ENCODE data around the gene NFKBIL1.

Gene NFKBIL1

GRCh38 chr6:31559958-31560696 is 12.7 kb downstream of the NFKBIL1 start:
- no peak for DNase-seq (ENCODE audit: low read depth in 2 of 2)

- no peak for DNase-seq (ENCODE audit: low read depth in 2 of 2)
Observed at GRCh38 chr6:31560697-31561058, 13.3 kb downstream of the NFKBIL1 start.

- DNase-seq (ENCODE audit: low read depth in 2 of 2) = no peak
Observed at GRCh38 chr6:31567531-31568370, 20.3 kb downstream of the NFKBIL1 start.

GRCh38 chr6:31568537-31568961 is 21.1 kb downstream of the NFKBIL1 start:
- peak in 1 of 2 donors; percentile 66 for DNase-seq (ENCODE audit: low read depth in 2 of 2)

GRCh38 chr6:31569861-31570536 is 22.6 kb downstream of the NFKBIL1 start:
- no peak for DNase-seq (ENCODE audit: low read depth in 2 of 2)

GRCh38 chr6:31572041-31572911 is 24.9 kb downstream of the NFKBIL1 start, which contains the start of gene LTA:
Gene LTA (plus strand): TSS chr6:31572289. CDS start chr6:31572743, 454 bp downstream.
- no peak for DNase-seq (ENCODE audit: low read depth in 2 of 2)

GRCh38 chr6:31573239-31574105 is 26.1 kb downstream of the NFKBIL1 start:
- DNase-seq (ENCODE audit: low read depth in 2 of 2) = no peak

- no peak for DNase-seq (ENCODE audit: low read depth in 2 of 2)
Observed at GRCh38 chr6:31574106-31575061, 27.0 kb downstream of the NFKBIL1 start.

- peak in 1 of 2 donors; percentile 78 for DNase-seq (ENCODE audit: low read depth in 2 of 2)
Observed at GRCh38 chr6:31575335-31575901, 28.0 kb downstream of the NFKBIL1 start, which contains the start of gene TNF. Gene TNF (plus strand): TSS chr6:31575565. CDS start chr6:31575742, 177 bp downstream.

- DNase-seq (ENCODE audit: low read depth in 2 of 2) = no peak
Observed at GRCh38 chr6:31575952-31576685, 28.7 kb downstream of the NFKBIL1 start.

GRCh38 chr6:31576897-31577578 is 29.6 kb downstream of the NFKBIL1 start:
- no peak for DNase-seq (ENCODE audit: low read depth in 2 of 2)

GRCh38 chr6:31577579-31577966 is 30.2 kb downstream of the NFKBIL1 start:
- no peak for DNase-seq (ENCODE audit: low read depth in 2 of 2)

- no peak for DNase-seq (ENCODE audit: low read depth in 2 of 2)
Observed at GRCh38 chr6:31578184-31579118, 31.0 kb downstream of the NFKBIL1 start.

- no peak for DNase-seq (ENCODE audit: low read depth in 2 of 2)
Observed at GRCh38 chr6:31579119-31579505, 31.7 kb downstream of the NFKBIL1 start.

GRCh38 chr6:31579546-31580437 is 32.4 kb downstream of the NFKBIL1 start:
- DNase-seq (ENCODE audit: low read depth in 2 of 2) = no peak

- DNase-seq (ENCODE audit: low read depth in 2 of 2) = no peak
Observed at GRCh38 chr6:31580438-31580740, 33.0 kb downstream of the NFKBIL1 start.
